Measurements from ENCODE around the gene ERF.

The ERF gene

DNA sequence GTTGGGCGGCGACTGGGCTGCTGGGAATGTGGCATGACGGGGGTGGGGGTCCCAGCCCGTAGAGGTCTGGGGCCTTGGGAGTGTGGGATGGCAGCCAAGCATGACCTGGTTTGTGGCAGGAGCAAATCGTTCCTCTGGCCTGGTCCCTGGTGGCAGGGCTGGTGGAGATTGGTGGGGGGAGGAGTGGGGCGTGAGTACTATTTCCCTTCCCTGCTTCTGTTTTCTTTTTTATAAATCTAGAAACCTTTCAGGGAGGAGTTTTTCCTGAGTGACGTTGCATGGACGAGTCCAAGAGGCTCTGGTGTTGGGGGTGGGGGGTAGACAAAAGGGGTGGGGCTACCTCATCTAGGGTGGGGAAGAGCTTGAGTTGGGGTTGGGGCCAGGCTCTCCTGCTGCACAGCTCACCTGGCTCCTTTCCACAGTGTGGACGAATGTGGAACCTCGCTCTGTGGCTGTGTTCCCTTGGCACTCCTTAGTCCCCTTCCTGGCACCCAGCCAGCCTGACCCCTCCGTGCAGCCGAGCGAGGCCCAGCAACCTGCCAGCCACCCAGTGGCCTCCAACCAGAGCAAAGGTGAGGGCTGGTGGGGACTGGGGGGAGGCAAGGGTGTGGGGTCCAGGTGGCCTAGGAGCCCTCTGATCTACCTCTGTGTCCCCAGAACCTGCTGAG, 31.6 kb upstream of the ERF start:
- DNase-seq, result no peak

DNA sequence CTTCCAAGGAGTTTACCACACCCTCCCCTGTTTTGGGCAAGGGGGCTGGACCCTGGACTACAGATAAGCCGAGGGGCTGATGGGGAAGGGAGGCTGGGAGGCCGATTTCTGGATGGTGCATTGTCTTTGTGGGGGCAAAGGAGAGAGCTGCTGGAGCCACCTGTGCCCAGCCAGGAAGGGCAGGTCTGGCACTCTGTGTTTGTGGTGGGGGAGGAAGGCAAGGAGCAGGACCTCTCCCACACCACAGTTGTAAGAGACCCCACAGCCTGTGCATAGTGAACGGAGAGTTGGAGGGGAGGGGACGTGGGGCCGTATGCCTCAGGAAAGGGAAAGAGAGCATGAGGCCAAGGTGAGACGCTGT, 31.0 kb upstream of the ERF start:
- no peak for DNase-seq

DNA sequence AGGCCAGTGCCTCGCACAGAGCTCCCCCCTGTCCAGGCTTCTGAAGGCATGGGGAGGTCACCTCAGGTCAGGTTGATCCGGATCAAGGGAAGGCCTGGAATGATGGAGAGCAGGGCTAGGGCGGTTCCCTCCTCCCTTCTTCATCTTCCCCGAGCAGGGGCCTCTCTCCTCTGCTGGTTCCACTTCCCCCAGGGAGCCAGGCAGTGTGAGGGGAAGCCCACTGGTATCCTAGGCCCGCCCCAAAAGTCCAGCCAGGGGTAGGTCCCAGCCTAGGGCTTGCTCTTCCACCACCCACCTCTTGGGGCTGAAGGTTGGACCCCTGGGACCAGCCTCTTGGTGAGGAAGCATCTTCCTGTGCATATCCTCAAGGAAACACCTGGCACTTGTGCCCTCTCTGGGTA, 30.6 kb upstream of the ERF start:
- no peak for DNase-seq

DNA sequence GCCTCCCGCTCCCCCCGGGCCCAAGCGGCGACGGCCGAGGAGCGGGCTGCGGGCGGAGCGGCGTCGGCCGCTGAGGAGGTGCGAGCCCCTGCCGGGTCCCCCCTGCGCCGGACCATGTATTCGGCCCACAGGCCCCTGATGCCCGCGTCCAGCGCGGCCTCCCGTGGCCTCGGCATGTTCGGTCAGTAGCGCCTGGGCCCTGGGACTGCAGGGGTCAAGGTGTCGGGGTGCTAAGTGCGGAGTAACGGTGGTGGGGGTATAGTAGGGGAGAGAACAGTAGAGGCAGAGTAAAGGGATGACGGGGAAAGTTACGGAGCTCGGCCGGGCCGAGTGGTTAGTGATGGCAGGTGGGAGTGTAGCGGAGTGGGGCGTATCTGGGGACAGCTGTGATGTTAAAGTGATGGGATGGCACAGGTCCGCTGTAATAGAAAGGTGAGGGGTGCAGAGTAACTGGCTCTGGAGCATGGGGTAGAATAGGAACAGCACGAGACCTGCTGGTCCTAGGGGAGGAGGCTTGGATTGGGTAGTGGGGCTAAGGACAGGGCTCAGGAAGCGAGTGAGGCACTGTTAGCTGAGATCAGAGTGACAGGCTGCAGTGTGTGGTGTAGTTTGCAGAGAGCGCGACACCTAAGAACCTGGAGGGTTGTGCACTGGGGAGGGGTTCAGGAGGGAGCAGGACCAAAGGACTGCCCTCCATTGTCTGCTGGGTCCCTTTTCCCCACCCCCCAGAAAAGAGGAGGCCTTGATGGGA, 29.8 kb upstream of the ERF start:
- no peak for DNase-seq

DNA sequence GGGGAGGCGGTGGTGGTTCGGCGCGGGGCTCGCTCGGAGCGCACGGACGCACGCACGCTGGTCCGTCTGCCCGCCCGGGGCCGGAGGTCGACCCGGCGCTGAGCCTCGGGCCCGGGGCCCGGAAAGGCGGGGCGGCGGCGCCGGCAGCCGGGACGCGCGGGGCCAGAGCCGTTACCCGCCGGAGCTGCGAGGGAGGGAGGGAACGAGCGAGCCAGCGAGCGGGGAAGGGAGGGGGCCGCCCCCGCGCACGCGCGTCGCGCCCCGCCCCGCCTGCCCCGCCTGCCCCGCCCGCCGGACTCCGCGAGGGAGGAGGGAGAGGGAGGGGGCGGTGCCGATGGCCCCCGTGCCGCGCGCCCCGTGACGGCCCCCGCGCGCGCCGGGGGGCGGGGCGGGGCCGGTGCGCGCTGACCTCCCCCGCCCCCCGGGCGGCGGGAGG, 29.2 kb upstream of the ERF start:
- DNase-seq, result peak; percentile 72

DNA sequence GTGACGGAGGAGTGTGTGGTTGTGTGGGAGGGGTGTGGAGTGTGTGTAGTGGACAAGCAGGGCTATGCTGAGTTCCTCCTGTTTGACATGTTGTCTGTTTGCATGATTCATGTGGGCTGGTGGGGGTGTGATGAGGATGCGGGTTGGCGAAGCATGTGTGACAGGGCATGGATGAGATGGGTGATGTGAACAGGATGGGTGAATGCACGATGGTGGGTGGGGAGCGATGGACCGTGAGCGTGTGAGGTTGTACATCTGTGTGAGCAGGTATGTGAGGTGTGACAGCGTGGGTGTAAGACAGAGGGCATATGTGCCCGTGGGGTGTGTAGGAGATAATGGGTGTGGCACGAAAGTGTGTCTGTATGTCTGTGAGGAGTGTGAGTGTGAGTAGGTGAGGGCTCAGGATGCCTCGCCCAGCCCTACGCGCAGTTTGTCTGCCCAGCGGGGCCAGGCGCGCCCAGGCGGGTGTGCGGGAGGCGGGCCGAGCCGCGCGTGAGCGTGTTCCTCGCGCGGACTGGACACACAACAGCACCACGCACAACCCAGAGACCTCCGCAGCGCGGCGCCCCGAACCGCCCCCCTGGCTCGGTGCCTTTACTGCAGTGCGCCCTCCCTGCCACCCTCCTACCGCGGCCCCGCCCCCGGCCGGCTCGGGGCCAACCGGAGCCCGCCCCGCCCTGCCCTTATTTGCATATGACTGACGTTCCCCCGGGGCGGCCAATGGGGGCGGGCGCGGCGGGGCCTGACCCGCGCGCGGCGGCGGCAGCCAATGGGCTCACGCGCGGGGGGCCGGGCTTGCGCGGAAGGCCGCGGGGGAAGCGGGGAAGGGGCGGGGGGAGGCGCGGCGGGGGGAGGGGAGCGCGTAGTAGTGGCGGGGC, 28.5 kb upstream of the ERF start:
- peak; percentile 95 for DNase-seq

DNA sequence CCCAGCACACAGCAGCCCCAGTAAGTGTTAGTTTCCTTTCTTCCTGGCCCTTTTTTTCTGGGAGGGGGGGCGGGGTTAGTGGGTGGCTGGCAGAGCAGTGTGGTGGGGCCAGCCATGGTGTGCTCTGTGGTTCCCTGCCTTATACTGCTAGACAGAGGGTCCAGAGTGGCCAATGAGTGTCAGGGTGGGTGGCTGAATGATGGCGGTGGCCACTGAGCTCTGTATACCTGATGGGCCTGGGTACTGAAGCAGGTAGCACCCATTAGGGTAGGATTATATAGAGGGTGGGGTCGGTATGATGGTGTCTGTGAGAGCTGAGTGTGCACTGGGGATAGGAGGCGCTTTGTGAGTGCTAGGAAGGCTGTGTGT, 27.9 kb upstream of the ERF start:
- no peak for DNase-seq

DNA sequence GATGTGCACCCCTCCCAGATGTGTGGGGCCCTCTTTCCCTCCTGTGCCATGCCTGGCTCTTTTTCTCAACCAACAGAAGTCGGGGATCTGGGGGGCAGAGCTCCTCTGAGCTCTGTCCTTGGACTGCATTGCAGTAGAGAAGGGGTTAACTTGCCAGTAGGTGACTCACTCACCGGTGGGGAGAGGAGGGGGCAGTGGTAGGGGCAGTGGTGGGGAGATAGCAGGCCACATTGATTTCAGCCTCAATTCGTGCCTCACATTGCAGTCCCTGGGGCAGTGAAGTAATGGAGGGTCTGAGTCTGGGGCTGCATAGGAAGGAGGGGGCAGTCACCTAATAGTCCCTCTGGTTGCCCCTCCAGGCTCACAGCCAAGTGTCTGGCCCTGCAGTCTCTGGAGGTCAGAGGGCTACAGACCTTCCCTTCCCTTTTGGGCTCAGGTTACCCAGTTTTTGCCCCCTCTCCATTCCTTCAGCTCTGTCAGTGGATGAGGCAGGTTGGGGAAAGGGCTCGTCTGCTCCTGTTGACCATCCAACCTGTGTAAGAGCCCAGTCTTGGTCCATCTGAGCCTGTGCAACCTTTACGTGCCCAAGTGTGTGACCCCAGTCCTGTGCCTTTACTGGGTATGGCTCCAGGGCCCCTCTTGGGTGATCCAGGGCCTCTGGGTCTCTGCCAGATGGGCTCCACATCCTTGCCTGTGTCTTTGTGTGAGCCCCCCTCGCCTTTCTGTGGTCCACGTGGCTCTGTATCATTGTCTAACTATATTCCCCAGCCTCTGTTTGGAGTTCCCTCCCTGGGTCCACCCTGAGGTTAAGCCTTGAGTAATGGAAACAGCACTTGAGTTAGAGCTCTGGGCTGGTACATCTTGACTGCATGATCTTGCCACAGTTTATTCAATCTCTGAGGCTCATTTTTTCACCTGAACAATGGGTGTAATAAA, 27.2 kb upstream of the ERF start:
- no peak for DNase-seq

DNA sequence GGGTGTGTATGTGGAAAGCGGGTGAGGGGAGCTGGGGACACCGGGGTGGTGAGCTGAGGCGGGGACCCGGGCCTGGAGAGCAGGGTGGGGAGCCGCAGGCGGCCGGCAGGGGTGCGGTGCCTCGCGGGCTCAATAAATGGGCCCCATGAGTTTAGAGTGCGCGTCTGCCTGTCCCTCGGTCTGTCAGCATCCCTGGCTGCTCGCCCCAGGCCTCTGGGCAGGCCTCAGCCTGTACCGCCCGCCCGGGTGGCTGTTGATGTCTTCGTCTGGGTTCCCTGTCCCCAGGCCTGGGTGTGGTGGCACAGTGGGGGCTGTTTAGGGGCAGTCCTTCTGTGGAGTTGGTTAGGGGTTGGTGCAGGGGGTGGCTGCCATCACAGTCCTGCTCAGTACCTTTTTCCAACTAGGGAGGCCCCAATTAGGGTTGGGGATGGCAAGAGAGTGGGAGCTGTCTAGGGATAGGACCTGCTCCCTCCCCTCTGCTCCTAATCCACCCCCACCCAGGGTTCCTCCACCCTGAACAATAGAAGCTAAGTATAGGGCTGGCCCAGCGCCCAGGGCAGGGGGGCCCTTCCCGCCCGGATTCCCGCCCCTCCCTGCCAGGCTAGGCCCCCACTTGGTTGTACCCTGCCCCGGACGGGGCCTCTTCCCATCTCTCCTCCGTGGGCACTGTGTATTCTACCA, 26.4 kb upstream of the ERF start:
- DNase-seq, result no peak

DNA sequence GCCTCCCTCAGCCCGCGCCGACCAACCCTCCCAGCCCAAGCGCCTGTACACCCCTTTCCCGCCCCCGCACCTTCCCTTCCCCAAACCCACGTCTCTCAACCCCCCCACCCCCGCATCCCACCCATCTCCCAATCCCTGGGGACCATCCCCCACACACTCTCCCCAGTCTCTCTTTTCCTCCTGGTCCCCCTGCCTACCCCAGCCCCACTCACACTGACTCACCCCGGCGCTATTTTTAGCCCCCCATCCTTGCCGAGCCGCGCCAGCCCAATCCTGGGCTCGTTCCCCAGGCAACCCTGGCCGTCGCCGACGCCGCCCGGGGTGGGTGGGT, 25.9 kb upstream of the ERF start:
- no peak for DNase-seq

DNA sequence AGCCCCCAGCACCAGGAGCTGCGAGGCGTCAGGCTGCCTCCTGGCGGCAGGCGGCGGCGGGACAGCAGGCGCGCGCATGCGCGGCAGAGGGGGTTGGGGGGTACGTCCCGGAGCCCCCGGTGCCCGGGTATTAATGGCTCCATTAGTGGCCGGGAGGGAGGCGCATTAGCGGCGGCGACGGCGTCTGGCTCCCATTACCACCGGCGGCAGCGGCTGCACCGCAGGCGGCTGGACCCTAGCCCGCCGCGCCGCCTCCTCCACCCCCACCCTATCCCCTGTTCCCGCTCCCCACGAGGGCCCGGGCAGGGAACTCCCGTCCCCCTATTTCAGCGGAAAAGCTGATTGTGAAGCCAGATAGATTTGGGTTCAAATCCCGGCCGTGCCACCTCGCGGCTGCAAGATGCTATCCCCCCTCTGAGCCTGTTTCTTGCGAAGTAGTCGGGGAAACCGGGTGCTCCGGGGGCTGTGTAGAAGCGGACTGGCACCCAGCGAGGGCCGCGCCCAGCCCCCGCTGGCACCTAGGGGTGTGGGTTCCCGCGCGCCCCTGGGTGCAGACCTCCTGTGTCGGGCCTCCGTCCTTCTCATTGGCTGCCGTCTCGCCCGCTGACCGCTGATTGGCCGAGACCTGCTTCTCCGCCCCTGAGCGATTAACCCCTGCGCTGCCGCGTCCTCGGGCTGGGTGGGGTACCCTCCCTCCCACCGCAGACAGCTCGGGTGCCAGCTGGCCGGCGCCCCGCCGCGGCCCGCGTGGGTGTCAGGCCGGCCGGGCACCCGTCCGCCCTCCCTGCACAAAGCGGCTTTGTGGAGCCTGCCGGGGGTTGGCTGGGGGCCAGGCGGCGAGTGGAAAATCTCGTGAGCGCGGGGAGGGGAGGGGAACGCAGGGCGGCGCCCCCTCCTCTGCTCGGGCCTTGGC, 25.2 kb upstream of the ERF start:
- DNase-seq, result peak; percentile 76

DNA sequence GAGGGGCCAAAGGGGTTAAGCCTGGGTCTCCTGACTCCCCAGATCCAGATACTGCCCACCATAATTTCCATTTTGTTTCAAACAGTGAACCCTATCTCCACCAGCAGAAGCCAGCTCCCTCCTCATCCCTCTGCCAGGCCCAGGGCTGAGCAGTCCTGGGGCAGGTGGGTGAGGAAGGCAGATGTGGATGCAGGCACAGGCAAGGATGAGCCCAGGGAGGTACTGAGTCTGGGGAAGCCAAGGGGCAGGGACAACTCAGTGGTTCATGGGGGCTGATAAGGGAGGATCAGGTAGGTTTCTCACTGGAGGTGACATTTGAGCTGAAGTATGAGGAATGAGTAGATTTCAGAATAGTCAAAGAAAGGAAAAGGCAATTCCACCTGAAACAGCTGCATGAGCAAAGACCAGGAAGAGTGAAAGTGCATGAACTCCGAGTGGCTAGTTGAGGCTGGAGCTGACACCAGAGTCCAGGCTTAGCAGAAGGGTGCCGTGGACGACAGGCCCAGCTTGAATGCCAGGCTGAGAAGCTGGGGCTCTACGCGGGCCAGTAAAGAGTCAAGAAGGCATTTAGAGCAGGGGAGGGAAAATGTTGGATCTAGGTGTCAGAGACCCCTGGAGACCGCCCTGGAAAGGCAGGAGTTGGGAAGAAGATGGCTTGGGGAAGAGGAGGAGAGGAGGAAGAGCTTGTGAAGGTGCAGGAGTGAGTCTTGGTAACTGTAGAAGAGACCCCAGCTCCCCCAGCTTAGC, 24.4 kb upstream of the ERF start:
- DNase-seq, result no peak

DNA sequence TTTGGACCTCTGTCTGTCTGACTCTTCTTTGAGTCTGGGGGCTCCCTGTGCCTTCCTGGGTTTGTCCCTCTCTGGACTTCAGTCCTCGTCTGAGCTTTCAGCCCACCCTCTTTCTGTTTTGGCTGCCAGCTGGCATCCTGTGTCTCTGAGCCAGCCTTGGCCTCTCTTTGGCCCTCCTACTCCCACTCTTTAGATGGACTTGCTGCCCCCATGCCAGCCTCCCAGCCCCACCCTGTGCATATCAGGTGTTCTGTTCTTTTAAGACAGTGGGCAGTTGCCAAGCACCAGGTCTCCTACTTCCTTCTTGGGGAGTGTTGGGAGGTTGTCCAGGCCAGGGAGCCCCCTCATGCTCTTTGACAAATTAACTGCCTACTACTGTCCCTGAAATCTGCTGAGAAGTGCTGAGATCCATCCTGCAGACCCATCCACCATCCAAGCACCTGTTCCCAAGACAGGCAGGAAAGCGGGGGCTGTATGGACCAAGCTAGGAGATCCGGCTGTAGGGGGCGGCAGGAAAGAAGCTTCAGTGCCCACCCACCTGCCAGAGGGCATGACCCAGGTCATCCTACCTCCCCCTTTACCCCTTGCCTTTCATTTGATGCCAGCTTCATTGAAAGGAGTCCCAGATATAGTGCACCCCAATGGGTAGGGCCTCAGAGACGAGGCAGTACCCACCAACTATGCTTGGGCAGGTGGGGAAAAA, 23.7 kb upstream of the ERF start:
- no peak for DNase-seq

DNA sequence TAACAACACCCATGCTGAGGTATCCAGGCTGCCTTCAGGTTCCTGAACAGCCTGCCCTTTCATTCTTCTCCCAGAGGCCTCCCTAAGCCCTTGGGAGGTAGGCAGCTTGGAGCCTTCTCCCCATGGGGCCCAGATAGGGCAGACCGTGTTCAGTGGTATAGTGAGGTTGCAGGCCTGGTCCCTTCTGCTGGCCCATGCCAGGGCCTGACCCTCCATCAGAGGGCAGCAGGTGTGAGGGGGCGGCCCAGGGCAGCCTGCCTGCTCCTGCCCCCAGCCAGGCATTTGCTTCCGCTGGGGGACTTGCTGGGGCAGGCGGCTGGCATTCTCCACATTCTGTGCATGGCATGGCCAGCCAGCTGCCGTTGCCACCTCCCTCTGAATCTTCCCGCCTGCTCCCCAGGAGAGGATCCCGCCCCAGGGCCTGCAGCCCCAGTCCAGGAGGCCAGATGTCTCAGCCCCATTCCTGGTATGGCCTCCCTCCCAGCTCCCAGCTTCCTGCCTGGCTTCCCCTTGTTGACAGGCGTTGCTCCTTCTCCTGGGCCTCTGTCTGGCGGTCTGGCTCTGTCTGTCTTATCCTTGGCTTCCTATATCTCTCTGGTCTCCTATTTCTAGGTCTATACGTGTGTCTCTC, 23.0 kb upstream of the ERF start:
- DNase-seq, result no peak

DNA sequence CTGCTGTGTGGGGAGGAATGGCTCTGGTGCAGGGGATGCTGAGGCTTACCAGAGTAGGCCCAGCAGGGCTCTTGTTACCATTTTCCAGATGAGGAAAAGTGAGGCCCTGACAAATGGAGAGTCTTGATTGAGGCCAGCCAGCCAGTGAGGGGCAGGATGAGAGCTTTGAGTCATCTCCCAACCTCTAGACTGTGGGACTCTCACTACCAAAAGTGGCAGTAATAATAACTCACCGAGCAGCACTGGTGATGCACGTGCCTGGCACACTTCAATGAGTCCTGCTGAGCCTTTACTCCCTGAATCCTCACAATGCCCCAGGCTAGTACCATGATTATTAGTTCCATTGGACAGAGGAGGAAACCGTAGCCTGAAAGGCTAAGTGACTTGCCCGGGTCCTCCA, 21.9 kb upstream of the ERF start:
- no peak for DNase-seq

DNA sequence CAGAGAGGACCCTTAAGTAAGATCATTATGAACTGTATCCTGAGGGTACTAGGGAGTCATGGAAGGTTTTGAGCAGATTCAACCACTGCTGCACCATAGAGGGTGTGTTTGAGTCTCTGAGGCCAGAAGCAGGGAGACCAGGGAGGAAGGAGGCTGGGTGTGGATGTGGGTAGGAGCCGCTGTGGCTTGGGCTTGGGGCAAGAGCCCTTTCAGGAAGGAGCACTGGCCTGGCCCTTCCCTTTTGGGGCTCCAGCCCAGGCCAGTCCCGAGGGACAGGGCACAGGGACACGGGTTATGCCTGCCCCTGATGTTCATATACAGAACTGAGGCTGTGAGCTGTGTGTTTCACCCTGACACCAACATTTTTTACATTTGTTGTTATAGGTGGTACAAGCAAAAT, 21.4 kb upstream of the ERF start:
- DNase-seq, result no peak

DNA sequence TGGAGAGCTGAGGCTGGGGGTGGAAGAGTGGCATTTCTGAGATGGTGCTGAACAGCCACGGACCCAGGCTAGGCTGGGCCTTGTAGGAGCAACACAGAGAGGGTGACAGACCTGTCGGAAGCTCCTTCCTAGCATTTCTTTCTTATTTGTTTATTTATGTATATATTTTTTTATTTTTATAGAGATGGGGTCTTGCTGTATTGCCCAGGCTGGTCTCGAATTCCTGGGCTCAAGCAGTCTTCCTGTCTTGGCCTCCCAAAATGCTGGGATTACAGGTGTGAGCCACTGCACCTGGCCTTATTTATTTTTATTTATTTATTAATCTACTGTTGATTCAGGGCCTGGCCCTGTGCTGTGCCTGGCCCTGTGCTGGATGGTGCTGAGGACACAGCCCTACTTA, 20.6 kb upstream of the ERF start:
- DNase-seq, result no peak

DNA sequence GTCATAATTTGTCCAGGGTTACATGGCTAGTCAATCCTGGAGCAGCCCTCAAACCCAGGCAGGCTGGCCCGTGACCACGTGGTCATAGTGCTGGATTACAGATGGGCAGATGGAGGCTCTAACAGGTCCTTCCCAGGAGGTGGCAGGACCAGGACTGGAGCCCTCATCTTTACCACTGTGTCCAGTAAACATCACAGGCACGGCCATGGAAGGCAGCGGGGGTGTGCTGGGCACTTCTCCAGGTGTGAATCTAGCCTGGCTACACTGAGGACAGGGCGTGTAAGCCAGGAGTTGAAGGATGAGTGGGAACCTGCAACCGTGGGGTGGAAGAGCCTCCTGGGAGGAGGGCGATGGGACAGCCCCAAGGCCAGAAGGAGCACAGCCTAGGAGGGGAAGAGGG, 20.2 kb upstream of the ERF start:
- no peak for DNase-seq

DNA sequence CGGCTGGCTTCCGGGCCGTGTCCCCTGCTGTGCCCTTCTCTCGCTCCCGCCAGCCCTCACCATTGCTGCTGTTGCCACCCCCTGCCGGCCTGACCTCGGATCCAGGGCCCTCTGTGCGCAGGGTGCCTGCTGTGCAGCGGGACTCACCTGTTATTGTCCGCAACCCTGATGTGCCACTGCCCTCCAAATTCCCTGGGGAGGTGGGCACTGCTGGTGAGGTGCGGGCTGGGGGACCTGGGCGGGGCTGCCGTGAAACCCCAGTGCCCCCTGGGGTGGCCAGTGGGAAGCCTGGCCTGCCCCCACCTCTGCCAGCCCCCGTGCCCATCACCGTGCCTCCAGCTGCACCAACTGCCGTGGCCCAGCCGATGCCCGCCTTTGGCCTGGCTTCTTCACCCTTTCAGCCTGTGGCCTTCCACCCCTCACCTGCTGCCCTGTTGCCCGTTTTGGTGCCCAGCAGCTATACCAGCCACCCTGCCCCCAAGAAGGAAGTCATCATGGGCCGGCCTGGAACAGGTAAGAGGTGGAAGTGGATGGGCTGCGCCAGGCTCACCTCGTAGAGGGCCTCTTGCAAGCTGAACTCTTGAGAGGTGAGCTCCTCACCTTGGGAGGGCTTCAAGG, 19.2 kb upstream of the ERF start:
- no peak for DNase-seq
